Right lobe of liver (tissue), 6 donors: Measurements from ENCODE around the gene SH2B2. TPM values are rescaled to one million over a fixed set of nuclear protein-coding genes. Genes with fewer than 3 reads are reported as not detected.
A peak's percentile ranks its signal among the peaks of the same experiment; 100 is the strongest.
"Not testable (repeated sequence)": the region's sequence is repeated elsewhere in the genome, so short reads cannot be mapped to it uniquely, and the experiment has no call there.

Source experiments
- ATAC-seq, 4 donors: fragments of 200-7000 bp; cut with Tn5 transposase; one replicate each; pipeline ENCODE4 v1.9.1; 2020; ENCODE audit warnings: mild to moderate bottlenecking in 4 of 4, moderate library complexity in 4 of 4
- DNase-seq, 3 donors: peaks; one replicate each; pipeline ENCODE4 v3.0.0-alpha.2; 2020
- H3K27ac ChIP-seq, 3 donors: fragments of 200-600 bp; one replicate each; pipeline ENCODE4 v1.8.0; 2022
- H3K27me3 ChIP-seq, 2 donors: fragments of 200-600 bp; one replicate each; pipeline ENCODE4 v1.8.0; 2022
- H3K36me3 ChIP-seq, 4 donors: fragments of 200-600 bp; sonication (generic) in 1 of 4; one replicate each; pipeline versions ENCODE4 v1.5.1 to v1.8.0; 2017 to 2022; ENCODE audit warnings: control low read depth in 1 of 4
- H3K4me1 ChIP-seq, 4 donors: fragments of 200-600 bp; sonication (generic) in 1 of 4; one replicate each; pipeline versions ENCODE4 v1.5.1 to v1.8.0; 2017 to 2022; ENCODE audit warnings: control low read depth in 1 of 4
- H3K4me3 ChIP-seq, 3 donors: fragments of 200-600 bp; one replicate each; pipeline ENCODE4 v1.8.0; 2022
- H3K9me3 ChIP-seq, 4 donors: fragments of 200-600 bp; sonication (generic) in 1 of 4; one replicate each; pipeline versions ENCODE4 v1.5.1 to v1.8.0; 2017 to 2022; ENCODE audit warnings: control low read depth in 1 of 4
- CTCF ChIP-seq, 4 donors: fragments of 200-600 bp in 3 of 4; fragments of 450-650 bp in 1 of 4; IDR thresholded peaks; one replicate each; pipeline versions ENCODE4 v1.5.1 to v1.8.0; 2016 to 2022; ENCODE audit warnings: antibody characterized with exemption in 4 of 4, mild to moderate bottlenecking in 2 of 4
- POLR2A ChIP-seq: fragments of 450-650 bp; IDR thresholded peaks from one replicate; pipeline ENCODE4 v1.6.1; 2017; ENCODE audit warnings: antibody characterized with exemption, mild to moderate bottlenecking
- WGBS: methylation state at CpG from one replicate; pipeline ENCODE4 v1.1.6; 2018; ENCODE audit warnings: low coverage, low lambda C conversion rate; ENCODE audit not compliant: insufficient coverage; ENCODE audit errors: missing lambda C conversion rate; 5-methylcytosine and 5-hydroxymethylcytosine counted together
- intact Hi-C, 2 donors: fragments of 100-400 bp; cut with DNase I; formaldehyde crosslinking; loops; one replicate each; pipeline versions ENCODE4 v1.11.2 to v1.14.1; 2022
- total RNA-seq, 6 experiments: library from RNA; depleted of rRNA in 2 of 6; stranded (reverse); fragments of >200 nt in 2 of 6; fragmentation: NEBNext Ultra II Directional in 3 of 6; extraction: Animal tissue kit (Norgen Biotek cat#: 25700) in 3 of 6; gene quantifications; one replicate each; pipeline versions ENCODE4 v1.1.0 to v1.2.4, GENCODE V29; 2016 to 2023
- donor health status: DM: no; HTN: yes; CAD: no.
- donor health status: DM: no; HTN: no; CAD: no.
- donor health status: DM: no; HTN: no; CAD: no.
- donor health status: DM: no; HTN: yes; CAD: no.
- donor health status: DM: no; HTN: yes; CAD: no.

Gene SH2B2
- total RNA-seq, 6 experiments from 2014 or later: 1.7 to 3.1 (median 2.6) TPM

- H3K36me3 ChIP-seq: no peaks in the 10 kb centered on the region
- no peak for ATAC-seq
- H3K4me3 ChIP-seq: no peak overlapping the region
- TF ChIP-seq POLR2A: no peak
- TF ChIP-seq CTCF (IDR thresholded peaks at IDR 0.05): no peak
- no peaks in the 10 kb centered on the region for H3K9me3 ChIP-seq
- H3K27me3 ChIP-seq: no peaks in the 10 kb centered on the region
- no peaks in the 10 kb centered on the region for H3K4me1 ChIP-seq
- intact Hi-C loops: no loop called here
- H3K27ac ChIP-seq: no peak overlapping the region
- DNase-seq: peak in 1 of 3 donors; percentile 42
- WGBS: 97% methylated on average over 11 of the region's 37 CpGs
Observed at GRCh38 chr7:102320601-102321350, 34.1 kb downstream of the SH2B2 start.

- DNase-seq: peak in 1 of 3 donors; percentile 37
- H3K4me3 ChIP-seq: no peak overlapping the region
- WGBS: 57% methylated on average over 19 of the region's 73 CpGs
Observed at GRCh38 chr7:102321351-102322201, 34.9 kb downstream of the SH2B2 start.

GRCh38 chr7:102322202-102322715 lies 35.6 kb downstream of the SH2B2 start:
- Histone ChIP-seq H3K27me3 (no peaks in the 10 kb centered on the region), H3K4me1 (no peaks in the 10 kb centered on the region), H3K9me3 (no peaks in the 10 kb centered on the region), H3K27ac (no peak overlapping the region), H3K36me3 (no peaks in the 10 kb centered on the region), H3K4me3 (no peak overlapping the region)
- intact Hi-C loops: no loop called here
- ATAC-seq: peak in 3 of 4 donors; percentile 18 to 24 (median 19)
- TF ChIP-seq CTCF (IDR thresholded peaks at IDR 0.05) (no peak), POLR2A (no peak)
- no CpG with 5 or more reads among the region's 8 CpGs for WGBS
- DNase-seq: peak in 1 of 3 donors; percentile 21

More at GRCh38 chr7:102321351-102322201, 34.9 kb downstream of the SH2B2 start:
- no peaks in the 10 kb centered on the region for H3K27me3 ChIP-seq
- ATAC-seq: peak; percentile 36 to 65 (median 42)
- intact Hi-C loops: no loop called here
- H3K9me3 ChIP-seq: no peaks in the 10 kb centered on the region
- H3K4me1 ChIP-seq: no peaks in the 10 kb centered on the region
- TF ChIP-seq POLR2A (no peak), CTCF (IDR thresholded peaks at IDR 0.05) (no peak)
- no peaks in the 10 kb centered on the region for H3K36me3 ChIP-seq
- H3K27ac ChIP-seq: no peak overlapping the region

GRCh38 chr7:102323914-102324195 lies 37.2 kb downstream of the SH2B2 start:
- no peak for TF ChIP-seq CTCF (IDR thresholded peaks at IDR 0.05)
- TF ChIP-seq POLR2A: no peak
- no peak for DNase-seq
- no CpG with 5 or more reads among the region's 5 CpGs for WGBS
- Histone ChIP-seq H3K9me3 (no peaks in the 10 kb centered on the region), H3K27ac (no peak overlapping the region), H3K4me3 (no peak overlapping the region), H3K4me1 (no peaks in the 10 kb centered on the region), H3K27me3 (no peaks in the 10 kb centered on the region), H3K36me3 (no peaks in the 10 kb centered on the region)
- no peak for ATAC-seq
- intact Hi-C loops: no loop called here

- H3K27ac ChIP-seq, DNase-seq, ATAC-seq, H3K27me3 ChIP-seq, intact Hi-C loops, H3K36me3 ChIP-seq, H3K9me3 ChIP-seq, H3K4me1 ChIP-seq, H3K4me3 ChIP-seq: not testable (repeated sequence)
- 92% methylated on average over 9 of the region's 11 CpGs for WGBS
Observed at GRCh38 chr7:102325106-102325505, 38.4 kb downstream of the SH2B2 start.
